Karpas-422 (cell line): Measurements from ENCODE around the gene INCA1. TPM values are rescaled to one million over a fixed set of nuclear protein-coding genes. Genes with fewer than 3 reads are reported as not detected.

Experiments used
- DNase-seq: peaks from one replicate; pipeline ENCODE4 v3.0.0-alpha.2; 2015
- H2AFZ ChIP-seq: fragments of 200-600 bp; sonication (generic); 2 replicates; pipeline ENCODE4 v1.6.1; 2014; ENCODE audit warnings: antibody characterized with exemption, low read length, mixed read lengths
- H3K27ac ChIP-seq: fragments of 200-600 bp; sonication (generic); 2 replicates; pipeline ENCODE4 v1.5.1; 2014; ENCODE audit warnings: mild to moderate bottlenecking, low read length, moderate library complexity
- H3K27me3 ChIP-seq: fragments of 200-600 bp; sonication (generic); 2 replicates; pipeline ENCODE4 v1.6.1; 2014; ENCODE audit warnings: low read length, mixed read lengths
- H3K36me3 ChIP-seq: fragments of 200-600 bp; sonication (generic); 2 replicates; pipeline ENCODE4 v1.6.1; 2014; ENCODE audit warnings: low read length, mixed read lengths; ENCODE audit not compliant: insufficient read depth
- H3K4me1 ChIP-seq: fragments of 200-600 bp; sonication (generic); 2 replicates; pipeline ENCODE4 v1.6.1; 2014; ENCODE audit warnings: mild to moderate bottlenecking, low read length, mixed read lengths
- H3K4me2 ChIP-seq: fragments of 200-600 bp; sonication (generic); 2 replicates; pipeline ENCODE4 v1.6.1; 2014; ENCODE audit warnings: low read length, low read depth, mild to moderate bottlenecking; ENCODE audit not compliant: poor library complexity, severe bottlenecking
- H3K4me3 ChIP-seq: fragments of 200-600 bp; sonication (generic); 2 replicates; pipeline ENCODE4 v1.5.1; 2014; ENCODE audit warnings: mild to moderate bottlenecking, antibody characterized with exemption, low read length, mixed read lengths
- H3K79me2 ChIP-seq: fragments of 200-600 bp; sonication (generic); 2 replicates; pipeline ENCODE4 v1.6.1; 2014; ENCODE audit warnings: mild to moderate bottlenecking, low read length, mixed read lengths
- H3K9ac ChIP-seq: fragments of 200-600 bp; sonication (generic); 2 replicates; pipeline ENCODE4 v1.6.0; 2014; ENCODE audit warnings: low read length
- H3K9me2 ChIP-seq: fragments of 200-600 bp; sonication (generic), shearing (Covaris generic); replicated peaks from 2 replicates; pipeline ENCODE4 v1.6.0; 2014; ENCODE audit warnings: mild to moderate bottlenecking, low read length, moderate library complexity; ENCODE audit not compliant: insufficient read depth
- H3K9me3 ChIP-seq: fragments of 300-700, 200-600 bp; sonication (generic); 2 replicates; pipeline ENCODE4 v1.6.1; 2014; ENCODE audit warnings: low read length, mixed read lengths
- H4K20me1 ChIP-seq: fragments of 200-600 bp; sonication (generic); 2 replicates; pipeline ENCODE4 v1.6.1; 2014; ENCODE audit warnings: mild to moderate bottlenecking, antibody characterized with exemption, low read length, low read depth; ENCODE audit not compliant: insufficient read depth
- total RNA-seq: library from RNA; depleted of rRNA; stranded (reverse); fragments of >200 nt; shearing (Covaris generic); gene quantifications from 2 replicates; pipeline ENCODE4 v1.2.3, GENCODE V29; 2014; ENCODE audit warnings: low replicate concordance

INCA1 gene
- total RNA-seq, 1 experiment from 2014 or later = not detected

GRCh38 chr17:4945944-4946280, 51.4 kb downstream of the INCA1 start:
- Histone ChIP-seq H3K4me1 (peaks cover 74% of the 10 kb centered on the region), H3K9ac (peak overlapping the region; percentile 100), H3K4me2 (peak overlapping the region; percentile 98), H2AFZ (no peak overlapping the region), H3K9me2 (no peaks in the 10 kb centered on the region), H3K9me3 (no peaks in the 10 kb centered on the region), H3K79me2 (peaks cover 56% of the 10 kb centered on the region), H3K27me3 (no peaks in the 10 kb centered on the region), H3K27ac (peak overlapping the region; percentile 98), H4K20me1 (peaks cover 35% of the 10 kb centered on the region), H3K4me3 (peak overlapping the region; percentile 99), H3K36me3 (peaks cover 35% of the 10 kb centered on the region)
- no peak for DNase-seq

- peaks cover 35% of the 10 kb centered on the region for H3K36me3 ChIP-seq
- H3K4me1 ChIP-seq = peaks cover 69% of the 10 kb centered on the region
- H3K27ac ChIP-seq = peak overlapping the region; percentile 98
- H3K4me3 ChIP-seq = peak overlapping the region; percentile 37; the same call in 1 of the 2 replicates
- H3K4me2 ChIP-seq = peak overlapping the region; percentile 98
- H3K9me2 ChIP-seq = no peaks in the 10 kb centered on the region
- H3K9ac ChIP-seq = peak overlapping the region; percentile 100
- H2AFZ ChIP-seq = no peak overlapping the region
- H3K27me3 ChIP-seq = no peaks in the 10 kb centered on the region
- peaks cover 56% of the 10 kb centered on the region for H3K79me2 ChIP-seq
- peak; percentile 83 for DNase-seq
- peaks cover 35% of the 10 kb centered on the region for H4K20me1 ChIP-seq
- no peaks in the 10 kb centered on the region for H3K9me3 ChIP-seq
These were observed 52.0 kb downstream of the INCA1 start for GRCh38 chr17:4945176-4945943.

- Histone ChIP-seq H3K4me2 (peak overlapping the region; percentile 98), H4K20me1 (peaks cover 35% of the 10 kb centered on the region), H3K27me3 (no peaks in the 10 kb centered on the region), H3K36me3 (peaks cover 35% of the 10 kb centered on the region), H3K9me2 (no peaks in the 10 kb centered on the region), H3K79me2 (peaks cover 56% of the 10 kb centered on the region), H3K27ac (peak overlapping the region; percentile 98), H3K9me3 (no peaks in the 10 kb centered on the region), H2AFZ (no peak overlapping the region), H3K9ac (peak overlapping the region; percentile 100), H3K4me1 (peaks cover 64% of the 10 kb centered on the region), H3K4me3 (peak overlapping the region; percentile 20; the same call in 1 of the 2 replicates)
- peak; percentile 81 for DNase-seq
These were observed 52.7 kb downstream of the INCA1 start for GRCh38 chr17:4944554-4945175.

GRCh38 chr17:4944163-4944553, 53.2 kb downstream of the INCA1 start:
- H3K9ac ChIP-seq = peak overlapping the region; percentile 100
- peaks cover 35% of the 10 kb centered on the region for H4K20me1 ChIP-seq
- H3K79me2 ChIP-seq = peaks cover 61% of the 10 kb centered on the region
- no peak overlapping the region for H2AFZ ChIP-seq
- no peaks in the 10 kb centered on the region for H3K9me2 ChIP-seq
- H3K4me2 ChIP-seq = peak overlapping the region; percentile 98
- no peaks in the 10 kb centered on the region for H3K9me3 ChIP-seq
- peak overlapping the region; percentile 98 for H3K27ac ChIP-seq
- peaks cover 61% of the 10 kb centered on the region for H3K4me1 ChIP-seq
- peaks cover 35% of the 10 kb centered on the region for H3K36me3 ChIP-seq
- DNase-seq = peak; percentile 87
- peak overlapping the region; percentile 20; the same call in 1 of the 2 replicates for H3K4me3 ChIP-seq
- no peaks in the 10 kb centered on the region for H3K27me3 ChIP-seq

GRCh38 chr17:4942760-4943508, 54.4 kb downstream of the INCA1 start:
- peak overlapping the region; percentile 95; the same call in 1 of the 2 replicates for H3K9ac ChIP-seq
- no peak overlapping the region for H2AFZ ChIP-seq
- 0 out of 2 replicates have a peak overlapping the region, but pooled peaks have one; percentile 78 for H3K4me3 ChIP-seq
- no peaks in the 10 kb centered on the region for H3K9me2 ChIP-seq
- DNase-seq = no peak
- H4K20me1 ChIP-seq = peaks cover 32% of the 10 kb centered on the region
- H3K36me3 ChIP-seq = peaks cover 42% of the 10 kb centered on the region
- H3K27ac ChIP-seq = peak overlapping the region; percentile 91; the same call in 1 of the 2 replicates
- H3K9me3 ChIP-seq = no peaks in the 10 kb centered on the region
- peak overlapping the region; percentile 94 for H3K4me2 ChIP-seq
- H3K4me1 ChIP-seq = peaks cover 67% of the 10 kb centered on the region
- peaks cover 70% of the 10 kb centered on the region for H3K79me2 ChIP-seq
- no peaks in the 10 kb centered on the region for H3K27me3 ChIP-seq

GRCh38 chr17:4941319-4941610, 56.1 kb downstream of the INCA1 start:
- Histone ChIP-seq H3K4me2 (peak overlapping the region; percentile 94), H4K20me1 (peaks cover 17% of the 10 kb centered on the region; the same call in 1 of the 2 replicates), H3K4me1 (peaks cover 60% of the 10 kb centered on the region), H3K9me3 (no peaks in the 10 kb centered on the region), H3K4me3 (peak overlapping the region; percentile 78), H3K79me2 (peaks cover 65% of the 10 kb centered on the region), H3K27ac (peak overlapping the region; percentile 91), H3K9me2 (no peaks in the 10 kb centered on the region), H3K27me3 (no peaks in the 10 kb centered on the region), H2AFZ (no peak overlapping the region), H3K36me3 (peaks cover 32% of the 10 kb centered on the region), H3K9ac (peak overlapping the region; percentile 95)
- DNase-seq = no peak

GRCh38 chr17:4940555-4941318, 56.6 kb downstream of the INCA1 start:
- Histone ChIP-seq H3K9me2 (no peaks in the 10 kb centered on the region), H2AFZ (no peak overlapping the region), H3K4me3 (peak overlapping the region; percentile 78), H3K27ac (peak overlapping the region; percentile 91), H3K79me2 (peaks cover 61% of the 10 kb centered on the region), H3K9ac (peak overlapping the region; percentile 95), H3K4me2 (peak overlapping the region; percentile 94), H3K9me3 (no peaks in the 10 kb centered on the region), H3K27me3 (no peaks in the 10 kb centered on the region), H3K36me3 (peaks cover 29% of the 10 kb centered on the region), H4K20me1 (peaks cover 12% of the 10 kb centered on the region; the same call in 1 of the 2 replicates), H3K4me1 (peaks cover 54% of the 10 kb centered on the region)
- DNase-seq = peak; percentile 74
